Measurements from ENCODE around the gene LRGUK.

Gene LRGUK

DNA sequence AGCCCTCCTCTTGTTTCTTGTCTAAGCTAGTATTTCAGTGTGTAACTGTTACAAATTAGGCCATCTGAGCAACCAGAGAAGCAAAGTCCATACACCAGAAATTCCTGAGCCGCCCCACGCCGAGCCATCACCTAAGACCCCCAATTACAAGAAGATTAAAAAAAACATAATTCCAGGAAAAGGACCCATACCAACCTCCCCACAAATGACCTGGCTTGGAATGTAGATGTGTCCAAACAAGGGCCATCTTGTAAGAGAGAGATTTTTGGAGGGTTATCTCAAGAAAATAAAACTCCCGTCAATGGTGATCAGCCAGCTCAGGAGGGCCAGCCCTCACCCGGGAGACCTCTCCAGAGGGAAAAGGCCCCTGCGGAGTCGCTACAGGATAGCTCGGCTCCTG, 83.1 kb downstream of the LRGUK start (continued):
- TF ChIP-seq, protein P1, sequence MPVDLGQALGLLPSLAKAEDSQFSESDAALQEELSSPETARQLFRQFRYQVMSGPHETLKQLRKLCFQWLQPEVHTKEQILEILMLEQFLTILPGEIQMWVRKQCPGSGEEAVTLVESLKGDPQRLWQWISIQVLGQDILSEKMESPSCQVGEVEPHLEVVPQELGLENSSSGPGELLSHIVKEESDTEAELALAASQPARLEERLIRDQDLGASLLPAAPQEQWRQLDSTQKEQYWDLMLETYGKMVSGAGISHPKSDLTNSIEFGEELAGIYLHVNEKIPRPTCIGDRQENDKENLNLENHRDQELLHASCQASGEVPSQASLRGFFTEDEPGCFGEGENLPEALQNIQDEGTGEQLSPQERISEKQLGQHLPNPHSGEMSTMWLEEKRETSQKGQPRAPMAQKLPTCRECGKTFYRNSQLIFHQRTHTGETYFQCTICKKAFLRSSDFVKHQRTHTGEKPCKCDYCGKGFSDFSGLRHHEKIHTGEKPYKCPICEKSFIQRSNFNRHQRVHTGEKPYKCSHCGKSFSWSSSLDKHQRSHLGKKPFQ (tag by site-specific recombination; IDR thresholded peaks at IDR 0.05) = no peak
- TF ChIP-seq BCL11B (tag by site-specific recombination; IDR thresholded peaks at IDR 0.05; ENCODE audit: low read depth) (no peak), ZNF610 (tag by site-specific recombination; IDR thresholded peaks at IDR 0.05; ENCODE audit: borderline replicate concordance) (no peak), BCL11A (tag by site-specific recombination; IDR thresholded peaks at IDR 0.05; ENCODE audit: low read depth) (no peak), ZNF37A (tag by site-specific recombination; IDR thresholded peaks at IDR 0.05) (no peak), ZNF311 (tag by site-specific recombination; IDR thresholded peaks at IDR 0.05; ENCODE audit: borderline replicate concordance) (no peak), OSR2 (tag by site-specific recombination; IDR thresholded peaks at IDR 0.05) (no peak), KLF8 (tag by site-specific recombination; IDR thresholded peaks at IDR 0.05) (no peak), ZNF248 (tag by site-specific recombination; IDR thresholded peaks at IDR 0.05) (no peak), ZNF274 (IDR thresholded peaks at IDR 0.05; ENCODE audit: low read length) (no peak), ZNF274 (tag by site-specific recombination; IDR thresholded peaks at IDR 0.05; ENCODE audit: borderline replicate concordance) (no peak)
- TF ChIP-seq, protein P2, sequence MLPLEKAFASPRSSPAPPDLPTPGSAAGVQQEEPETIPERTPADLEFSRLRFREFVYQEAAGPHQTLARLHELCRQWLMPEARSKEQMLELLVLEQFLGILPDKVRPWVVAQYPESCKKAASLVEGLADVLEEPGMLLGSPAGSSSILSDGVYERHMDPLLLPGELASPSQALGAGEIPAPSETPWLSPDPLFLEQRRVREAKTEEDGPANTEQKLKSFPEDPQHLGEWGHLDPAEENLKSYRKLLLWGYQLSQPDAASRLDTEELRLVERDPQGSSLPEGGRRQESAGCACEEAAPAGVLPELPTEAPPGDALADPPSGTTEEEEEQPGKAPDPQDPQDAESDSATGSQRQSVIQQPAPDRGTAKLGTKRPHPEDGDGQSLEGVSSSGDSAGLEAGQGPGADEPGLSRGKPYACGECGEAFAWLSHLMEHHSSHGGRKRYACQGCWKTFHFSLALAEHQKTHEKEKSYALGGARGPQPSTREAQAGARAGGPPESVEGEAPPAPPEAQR (tag by site-specific recombination; IDR thresholded peaks at IDR 0.05) = no peak

DNA sequence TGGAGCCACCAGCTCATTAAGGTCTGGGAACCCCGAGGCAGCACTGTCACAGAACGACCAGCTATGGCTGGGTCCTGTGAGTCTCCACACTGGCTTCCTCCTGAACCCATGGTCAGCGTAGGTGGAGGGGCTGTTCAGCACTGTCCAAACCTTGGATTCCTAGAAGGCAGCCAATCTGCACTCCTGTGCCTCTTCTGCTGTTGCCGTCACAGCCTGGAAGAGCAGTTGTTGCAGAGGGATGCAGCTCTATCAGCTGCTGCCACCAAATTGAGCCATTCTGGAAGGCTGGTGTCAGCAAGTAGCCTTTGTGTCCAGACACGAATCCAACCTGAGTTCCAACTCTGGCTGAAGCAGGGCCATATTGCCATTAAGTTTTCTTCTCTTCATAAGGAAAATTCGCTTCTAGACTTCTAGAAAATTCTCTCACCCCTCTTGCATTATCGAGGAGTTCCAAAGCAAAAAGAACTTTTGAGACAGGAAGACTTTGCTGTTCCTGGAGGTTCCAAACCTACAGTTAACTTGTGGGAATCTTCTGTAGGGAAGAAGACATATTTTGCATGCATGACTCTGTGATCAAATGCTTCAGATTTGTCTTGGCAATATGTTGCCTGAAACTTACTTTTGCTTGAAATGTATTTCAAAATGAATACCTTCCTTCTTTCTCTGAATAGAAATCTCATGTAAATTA, 84.0 kb downstream of the LRGUK start:
- no peaks in the 10 kb centered on the region for H3K9me3 ChIP-seq (ENCODE audit: control insufficient read depth, insufficient read depth, low read depth, low read length)
- ChIA-PET CTCF (interaction anchor here (0.7 kb wide), 1 partner anchor 181 kb away, joined by 3 read pairs; no protein-coding TSS in a partner anchor), POLR2A (no interaction called here)
- H3K4me1 ChIP-seq (ENCODE audit: control insufficient read depth, insufficient read depth, low read length) = no peaks in the 10 kb centered on the region
- H3K36me3 ChIP-seq (ENCODE audit: control insufficient read depth in 2 of 2, insufficient read depth in 1 of 2, low read length in 2 of 2) = no peaks in the 10 kb centered on the region
- no peak overlapping the region for H3K4me3 ChIP-seq (ENCODE audit: low read depth, low read length)
- TF ChIP-seq, protein P3, sequence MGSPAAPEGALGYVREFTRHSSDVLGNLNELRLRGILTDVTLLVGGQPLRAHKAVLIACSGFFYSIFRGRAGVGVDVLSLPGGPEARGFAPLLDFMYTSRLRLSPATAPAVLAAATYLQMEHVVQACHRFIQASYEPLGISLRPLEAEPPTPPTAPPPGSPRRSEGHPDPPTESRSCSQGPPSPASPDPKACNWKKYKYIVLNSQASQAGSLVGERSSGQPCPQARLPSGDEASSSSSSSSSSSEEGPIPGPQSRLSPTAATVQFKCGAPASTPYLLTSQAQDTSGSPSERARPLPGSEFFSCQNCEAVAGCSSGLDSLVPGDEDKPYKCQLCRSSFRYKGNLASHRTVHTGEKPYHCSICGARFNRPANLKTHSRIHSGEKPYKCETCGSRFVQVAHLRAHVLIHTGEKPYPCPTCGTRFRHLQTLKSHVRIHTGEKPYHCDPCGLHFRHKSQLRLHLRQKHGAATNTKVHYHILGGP (tag by site-specific recombination; IDR thresholded peaks at IDR 0.05) = no peak
- no peak overlapping the region for H3K27ac ChIP-seq (ENCODE audit: extremely low read depth, low read depth, low read length)

DNA sequence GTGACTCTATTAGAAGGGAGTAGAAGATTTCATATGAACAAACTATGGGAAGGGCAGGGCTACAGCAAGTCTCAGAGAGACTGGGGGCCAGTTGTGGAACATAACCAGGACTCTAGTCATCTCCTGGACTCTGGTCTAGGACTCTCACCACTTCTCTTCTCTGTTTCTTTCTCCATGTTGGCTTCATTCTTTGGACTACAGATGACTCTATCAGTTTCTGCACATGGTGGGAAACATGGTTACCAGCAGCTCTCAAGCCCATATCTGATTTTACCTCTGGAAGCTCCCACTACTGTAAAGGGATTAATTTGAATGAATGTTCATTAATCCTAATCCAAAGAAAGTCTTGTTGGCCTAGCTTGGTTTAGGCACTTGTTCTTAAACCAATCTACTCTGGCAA, 84.7 kb downstream of the LRGUK start:
- ChIA-PET POLR2A (no interaction called here), CTCF (interaction anchor here (0.7 to 0.9 kb wide), 2 partner anchors 10 to 181 kb away, joined by 3 read pairs; no protein-coding TSS in a partner anchor)
- Histone ChIP-seq H3K4me3 (ENCODE audit: low read depth, low read length) (no peak overlapping the region), H3K9me3 (ENCODE audit: control insufficient read depth, insufficient read depth, low read depth, low read length) (no peaks in the 10 kb centered on the region), H3K36me3 (ENCODE audit: control insufficient read depth in 2 of 2, insufficient read depth in 1 of 2, low read length in 2 of 2) (no peaks in the 10 kb centered on the region), H3K27ac (ENCODE audit: extremely low read depth, low read depth, low read length) (no peak overlapping the region), H3K4me1 (ENCODE audit: control insufficient read depth, insufficient read depth, low read length) (no peaks in the 10 kb centered on the region)
- TF ChIP-seq ZNF211 (tag by site-specific recombination; IDR thresholded peaks at IDR 0.05; ENCODE audit: low read depth) = no peak
- TF ChIP-seq ZNF768 (tag by site-specific recombination; IDR thresholded peaks at IDR 0.05) = no peak
- TF ChIP-seq ZNF433 (tag by site-specific recombination; IDR thresholded peaks at IDR 0.05; ENCODE audit: low read depth) = no peak
- TF ChIP-seq ZNF558 (tag by site-specific recombination; IDR thresholded peaks at IDR 0.05) = no peak
- no peak for TF ChIP-seq ZBTB17 (tag by site-specific recombination; IDR thresholded peaks at IDR 0.05)
- no peak for TF ChIP-seq ZNF677 (tag by site-specific recombination; IDR thresholded peaks at IDR 0.05)
- TF ChIP-seq TCF7L2 (IDR thresholded peaks at IDR 0.05; ENCODE audit: borderline replicate concordance, low read depth, low read length) = no peak

All from HEK293 (cell line).